ENCODE results near the gene PIGU. TPM values are rescaled to one million over a fixed set of nuclear protein-coding genes. Genes with fewer than 3 reads are reported as not detected.

Gene PIGU
- total RNA-seq, 1 donor from 2014 or later: 54.9 TPM

DNA sequence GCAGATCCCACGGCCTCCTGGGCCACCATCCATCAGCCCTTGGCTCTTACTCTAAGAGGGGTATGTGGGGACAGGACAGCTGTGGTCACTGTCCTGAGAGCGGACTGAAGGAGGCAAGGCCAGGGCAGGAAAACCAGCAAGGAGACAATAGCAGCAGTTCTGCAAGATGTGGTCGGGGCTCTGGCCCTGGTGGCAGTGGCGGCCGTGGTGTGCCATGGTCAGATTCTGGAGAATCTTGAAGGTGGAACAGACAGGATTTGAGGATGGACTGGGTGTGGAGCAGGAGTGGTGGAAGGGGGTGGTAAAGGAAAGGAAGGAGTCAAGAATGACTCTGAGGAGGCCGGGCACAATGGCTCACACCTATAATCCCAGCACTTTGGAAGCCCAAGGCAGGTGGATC lies 124.3 kb downstream of the PIGU start:
- no peaks in the 10 kb centered on the region for H3K27me3 Mint-ChIP-seq (ENCODE audit: low read depth)
- no peaks in the 10 kb centered on the region for H3K9me3 Mint-ChIP-seq
- TF ChIP-seq CTCF (conservative IDR thresholded peaks at IDR 0.05): no peak
- H3K36me3 Mint-ChIP-seq (ENCODE audit: low read depth): no peaks in the 10 kb centered on the region
- no peak for DNase-seq (ENCODE audit: low read depth, low spot score)
- H3K27ac Mint-ChIP-seq (ENCODE audit: unreplicated experiment): no peak overlapping the region
- H3K4me3 Mint-ChIP-seq: peak overlapping the region; percentile 9
- H3K4me1 Mint-ChIP-seq: no peaks in the 10 kb centered on the region

DNA sequence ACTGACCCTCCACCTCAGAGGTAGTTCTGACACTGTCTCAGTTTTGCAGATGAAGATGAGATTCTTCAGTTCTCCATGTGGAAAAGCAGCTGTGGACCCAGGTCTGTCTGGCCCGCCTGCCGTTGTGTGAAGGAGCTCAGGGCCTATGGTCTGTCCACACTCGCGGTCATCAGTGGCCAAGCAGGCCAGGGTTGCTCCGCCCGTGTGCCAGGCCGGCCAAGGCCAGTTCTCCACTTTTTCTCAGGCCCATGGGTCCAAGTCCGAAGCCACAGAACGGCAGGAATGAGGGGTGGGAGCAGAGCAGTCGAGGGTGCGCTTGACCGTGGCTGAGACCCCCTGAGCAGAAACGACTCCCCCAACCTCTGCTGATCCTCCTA lies 127.0 kb downstream of the PIGU start:
- H3K36me3 Mint-ChIP-seq (ENCODE audit: low read depth): no peaks in the 10 kb centered on the region
- no peak for DNase-seq (ENCODE audit: low read depth, low spot score)
- no peak overlapping the region for H3K27ac Mint-ChIP-seq (ENCODE audit: unreplicated experiment)
- H3K27me3 Mint-ChIP-seq (ENCODE audit: low read depth): peaks cover 4% of the 10 kb centered on the region
- no peak for TF ChIP-seq CTCF (conservative IDR thresholded peaks at IDR 0.05)
- H3K4me1 Mint-ChIP-seq: no peaks in the 10 kb centered on the region
- H3K9me3 Mint-ChIP-seq: no peaks in the 10 kb centered on the region
- H3K4me3 Mint-ChIP-seq: no peak overlapping the region

DNA sequence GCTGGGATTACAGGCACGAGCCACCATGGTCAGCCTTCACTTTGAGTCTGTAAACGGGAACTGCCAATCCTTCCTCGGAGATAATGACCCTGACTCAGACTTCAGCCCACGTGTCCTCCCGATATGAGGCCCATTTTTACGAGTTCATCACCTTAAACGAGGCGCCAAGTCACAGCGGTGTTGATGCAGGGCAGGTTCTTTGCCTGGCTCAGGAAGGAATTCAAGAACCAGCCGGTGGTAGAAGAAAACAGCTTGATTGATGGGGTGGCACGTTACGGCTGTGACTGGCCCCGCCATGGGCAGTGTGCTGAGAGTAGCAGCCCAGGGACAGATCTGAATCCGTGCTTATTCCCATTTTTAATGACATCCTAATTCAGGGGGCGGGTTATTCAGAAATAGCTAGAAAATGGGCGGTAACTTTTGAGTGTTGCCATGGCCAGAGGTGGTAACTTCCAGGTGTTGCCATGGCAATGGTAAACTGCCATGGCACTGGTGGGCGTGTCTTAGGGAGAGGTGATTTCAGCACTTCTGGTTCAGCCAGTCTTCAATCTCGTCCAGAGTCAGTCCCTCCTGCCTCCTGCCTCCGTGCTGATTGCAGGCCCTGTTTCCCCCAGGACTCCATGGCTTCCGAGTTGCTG lies 127.5 kb downstream of the PIGU start:
- peak overlapping the region; percentile 73 for H3K27ac Mint-ChIP-seq (ENCODE audit: unreplicated experiment)
- H3K36me3 Mint-ChIP-seq (ENCODE audit: low read depth): no peaks in the 10 kb centered on the region
- no peaks in the 10 kb centered on the region for H3K9me3 Mint-ChIP-seq
- H3K4me3 Mint-ChIP-seq: no peak overlapping the region
- DNase-seq (ENCODE audit: low read depth, low spot score): no peak
- no peaks in the 10 kb centered on the region for H3K4me1 Mint-ChIP-seq
- H3K27me3 Mint-ChIP-seq (ENCODE audit: low read depth): peaks cover 6% of the 10 kb centered on the region
- no peak for TF ChIP-seq CTCF (conservative IDR thresholded peaks at IDR 0.05)

DNA sequence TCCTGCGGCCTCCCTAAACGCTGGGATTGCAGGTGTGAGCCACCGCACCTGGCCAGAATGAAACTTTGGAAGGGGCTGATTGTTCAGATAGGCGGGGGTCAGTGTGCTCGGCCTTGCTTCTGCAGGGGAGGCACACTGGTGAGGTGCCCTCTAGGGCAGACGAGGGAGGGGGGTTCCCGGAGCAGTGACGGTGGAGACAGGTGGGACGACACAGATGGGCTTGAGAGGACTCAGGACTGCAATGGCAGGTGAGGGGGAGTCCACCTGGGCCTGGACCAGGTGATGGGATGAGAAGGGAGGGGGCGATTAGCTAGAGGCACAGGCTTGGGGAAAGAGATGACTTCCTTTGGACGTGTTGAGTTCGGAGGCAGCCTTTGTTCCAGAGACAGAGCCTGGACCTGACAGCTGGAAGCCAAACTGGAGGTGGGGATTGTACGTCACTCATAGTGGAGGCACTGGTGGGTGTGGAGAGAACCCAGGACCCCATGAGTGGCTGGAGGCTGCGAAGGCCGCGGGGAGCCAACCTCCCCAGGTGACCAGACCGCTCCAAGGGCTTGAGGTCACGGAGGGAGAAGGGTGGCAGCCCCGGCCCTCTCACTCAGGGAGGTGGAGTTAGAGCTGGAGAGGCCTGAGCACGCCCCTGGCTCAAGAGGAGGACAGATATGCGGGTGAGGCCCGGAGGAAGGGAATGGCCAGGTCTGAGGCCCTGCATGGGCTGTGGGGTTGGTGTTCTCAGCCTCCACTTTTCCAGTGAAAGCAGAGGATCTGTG lies 128.9 kb downstream of the PIGU start:
- Mint-ChIP-seq H3K27me3 (ENCODE audit: low read depth) (peaks cover 6% of the 10 kb centered on the region), H3K4me3 (no peak overlapping the region), H3K27ac (ENCODE audit: unreplicated experiment) (peak overlapping the region; percentile 4), H3K36me3 (ENCODE audit: low read depth) (no peaks in the 10 kb centered on the region), H3K9me3 (no peaks in the 10 kb centered on the region), H3K4me1 (peaks cover 5% of the 10 kb centered on the region)
- DNase-seq (ENCODE audit: low read depth, low spot score): no peak
- TF ChIP-seq CTCF (conservative IDR thresholded peaks at IDR 0.05): no peak

DNA sequence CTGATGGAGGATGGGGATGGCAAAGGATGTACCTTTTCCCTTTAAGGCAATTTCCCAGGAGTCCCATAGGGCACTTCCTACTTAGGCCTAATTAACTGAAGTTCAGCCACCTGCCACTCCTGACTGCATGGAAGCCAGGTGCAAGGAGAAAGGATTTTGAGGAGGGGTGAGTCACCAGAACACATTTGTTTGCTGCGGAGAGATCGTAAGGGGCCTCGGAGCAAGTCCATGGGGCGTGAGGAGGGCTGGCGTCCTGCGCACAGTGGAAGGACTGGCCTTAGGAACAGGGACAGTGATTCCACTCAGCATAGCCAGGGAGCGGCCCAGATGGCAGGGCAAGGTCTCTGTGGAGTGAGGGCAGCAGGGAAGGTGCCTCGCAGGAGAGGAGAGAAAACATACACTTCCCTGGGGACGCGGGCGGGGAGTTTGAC lies 130.1 kb downstream of the PIGU start:
- no peak for DNase-seq (ENCODE audit: low read depth, low spot score)
- no peaks in the 10 kb centered on the region for H3K9me3 Mint-ChIP-seq
- H3K27ac Mint-ChIP-seq (ENCODE audit: unreplicated experiment): peak overlapping the region; percentile 72

More for the DNA sequence above, 130.1 kb downstream of the PIGU start:
- no peak for TF ChIP-seq CTCF (conservative IDR thresholded peaks at IDR 0.05)
- no peaks in the 10 kb centered on the region for H3K36me3 Mint-ChIP-seq (ENCODE audit: low read depth)
- peaks cover 6% of the 10 kb centered on the region for H3K27me3 Mint-ChIP-seq (ENCODE audit: low read depth)
- H3K4me3 Mint-ChIP-seq: no peak overlapping the region
- peaks cover 5% of the 10 kb centered on the region for H3K4me1 Mint-ChIP-seq

Measured in neural crest cell (in vitro differentiated cells).